Gastroesophageal sphincter (tissue), 3 donors: ENCODE data around the gene TBX1.

Experiments
- POLR2A ChIP-seq, 2 donors: fragments of 450-650 bp; IDR thresholded peaks; one replicate each; pipeline ENCODE4 v1.6.1; 2017; ENCODE audit warnings: antibody characterized with exemption in 2 of 2, mild to moderate bottlenecking in 2 of 2, moderate library complexity in 1 of 2
- TF ChIP-seq, protein P1 (sequence below), 4 experiments: fragments of 200-600 bp in 2 of 4; fragments of 450-650 bp in 2 of 4; sonication (generic) in 1 of 4; IDR thresholded peaks; one replicate each; pipeline ENCODE4 v1.5.1; 2017 to 2019; ENCODE audit warnings: antibody characterized with exemption in 4 of 4, mild to moderate bottlenecking in 2 of 4, moderate library complexity in 2 of 4

- TF ChIP-seq, protein P1, sequence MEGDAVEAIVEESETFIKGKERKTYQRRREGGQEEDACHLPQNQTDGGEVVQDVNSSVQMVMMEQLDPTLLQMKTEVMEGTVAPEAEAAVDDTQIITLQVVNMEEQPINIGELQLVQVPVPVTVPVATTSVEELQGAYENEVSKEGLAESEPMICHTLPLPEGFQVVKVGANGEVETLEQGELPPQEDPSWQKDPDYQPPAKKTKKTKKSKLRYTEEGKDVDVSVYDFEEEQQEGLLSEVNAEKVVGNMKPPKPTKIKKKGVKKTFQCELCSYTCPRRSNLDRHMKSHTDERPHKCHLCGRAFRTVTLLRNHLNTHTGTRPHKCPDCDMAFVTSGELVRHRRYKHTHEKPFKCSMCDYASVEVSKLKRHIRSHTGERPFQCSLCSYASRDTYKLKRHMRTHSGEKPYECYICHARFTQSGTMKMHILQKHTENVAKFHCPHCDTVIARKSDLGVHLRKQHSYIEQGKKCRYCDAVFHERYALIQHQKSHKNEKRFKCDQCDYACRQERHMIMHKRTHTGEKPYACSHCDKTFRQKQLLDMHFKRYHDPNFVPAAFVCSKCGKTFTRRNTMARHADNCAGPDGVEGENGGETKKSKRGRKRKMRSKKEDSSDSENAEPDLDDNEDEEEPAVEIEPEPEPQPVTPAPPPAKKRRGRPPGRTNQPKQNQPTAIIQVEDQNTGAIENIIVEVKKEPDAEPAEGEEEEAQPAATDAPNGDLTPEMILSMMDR (IDR thresholded peaks at IDR 0.05), result no peak
- TF ChIP-seq POLR2A (IDR thresholded peaks at IDR 0.05), result no peak
Measured at GRCh38 chr22:19815823-19816290, 55.3 kb downstream of the TBX1 start.
